Subcutaneous adipose tissue (tissue), 4 donors: ENCODE results near the gene MAP10. TPM values are rescaled to one million over a fixed set of nuclear protein-coding genes. Genes with fewer than 3 reads are reported as not detected.

ENCODE experiments used
- CTCF ChIP-seq: fragments of 450-650 bp; IDR thresholded peaks from one replicate; pipeline ENCODE4 v1.5.1; 2016; ENCODE audit warnings: low read depth, mild to moderate bottlenecking, control low read depth, antibody characterized with exemption, moderate library complexity
- total RNA-seq, 4 donors: library from RNA; depleted of rRNA; stranded (reverse); fragments of >200 nt; gene quantifications; one replicate each; pipeline ENCODE4 v1.1.0, GENCODE V29; 2016

The MAP10 gene
- total RNA-seq, 4 donors from 2014 or later = 0.49 to 2.0 (median 1.9) TPM

- TF ChIP-seq CTCF = no peak
These were observed 932 bp downstream of the MAP10 start for GRCh38 chr1:232806186-232806510.

- no peak for TF ChIP-seq CTCF
These were observed 5.6 kb downstream of the MAP10 start for GRCh38 chr1:232810856-232811255.

GRCh38 chr1:232812560-232812959 is 7.3 kb downstream of the MAP10 start:
- no peak for TF ChIP-seq CTCF

GRCh38 chr1:232813097-232813496 is 7.9 kb downstream of the MAP10 start:
- TF ChIP-seq CTCF = no peak

- no peak for TF ChIP-seq CTCF
These were observed 8.5 kb downstream of the MAP10 start for GRCh38 chr1:232813760-232814159.

- TF ChIP-seq CTCF = no peak
These were observed 11.1 kb downstream of the MAP10 start for GRCh38 chr1:232816324-232816723.

- TF ChIP-seq CTCF = no peak
These were observed 12.8 kb downstream of the MAP10 start for GRCh38 chr1:232818040-232818439.

- TF ChIP-seq CTCF = no peak
These were observed 15.2 kb downstream of the MAP10 start for GRCh38 chr1:232820431-232820830.
